GM12878 (cell line): Measurements from ENCODE around the gene CAND1. TPM values are rescaled to one million over a fixed set of nuclear protein-coding genes. Genes with fewer than 3 reads are reported as not detected.

Source experiments
- ATAC-seq: fragments of 200-7000 bp; cut with Tn5 transposase; 3 replicates; pipeline ENCODE4 v1.9.1; 2020; ENCODE audit warnings: mild to moderate bottlenecking, moderate library complexity
- BruUV-seq: library from RNA; stranded (reverse); fragments of 400-500 nt; replicated peaks from 2 replicates; lab custom pipeline; 2021; lab: Mats Ljungman, UMichigan
- CTCF ChIA-PET: fragments of 300-600 bp; sonication (Branson Sonifier 250); formaldehyde crosslinking; extraction: SDS; loops from one replicate; lab custom pipeline; 2021; ENCODE audit warnings: inconsistent platforms; lab: Yijun Ruan, JAX
- POLR2A ChIA-PET: fragments of 350-600 bp; formaldehyde crosslinking; extraction: SDS; loops from one replicate; lab custom pipeline; 2021; ENCODE audit warnings: inconsistent platforms; lab: Charles Lee
- RAD21 ChIA-PET: fragments of 300-600 bp; sonication (Branson Sonifier 250); formaldehyde crosslinking; loops from one replicate; lab custom pipeline; 2023; ENCODE audit warnings: antibody characterized with exemption; ENCODE audit not compliant: unreplicated experiment; lab: Charles Lee
- SMC1A ChIA-PET: fragments of 300-600 bp; sonication (Branson Sonifier 250); formaldehyde crosslinking; loops from one replicate; lab custom pipeline; 2023; ENCODE audit not compliant: unreplicated experiment, uncharacterized antibody; lab: Charles Lee
- DNase-seq: peaks from one replicate; pipeline ENCODE4 v3.0.0-alpha.2; 2011; ENCODE audit warnings: low read depth, low spot score
- FAIRE-seq: peaks from 3 replicates; lab custom pipeline; 2011; peaks lifted over from hg19 to GRCh38; lab: Jason Lieb, UNC
- H2AFZ ChIP-seq: 2 replicates; pipeline ENCODE4 v1.6.0; 2011; ENCODE audit warnings: low read depth, low read length, control low read depth; ENCODE audit not compliant: control insufficient read depth
- H3K27ac ChIP-seq: 2 replicates; pipeline ENCODE4 v1.5.1; 2011; ENCODE audit warnings: control low read depth; ENCODE audit not compliant: control insufficient read depth, insufficient read depth
- H3K27me3 ChIP-seq, 2 experiments: replicated peaks in 1 of 2; 2 replicates each; pipeline versions ENCODE4 v1.6.0 to v1.6.1; 2011; ENCODE audit warnings: low read length in 1 of 2; ENCODE audit not compliant: control insufficient read depth in 2 of 2, insufficient read depth in 2 of 2
- H3K36me3 ChIP-seq, 2 experiments: 2 replicates each; pipeline ENCODE4 v1.5.1; 2011; ENCODE audit warnings: low read length in 1 of 2; ENCODE audit not compliant: control insufficient read depth in 2 of 2, insufficient read depth in 2 of 2
- H3K4me1 ChIP-seq: 2 replicates; pipeline ENCODE4 v1.6.1; 2011; ENCODE audit warnings: mild to moderate bottlenecking, low read length, moderate library complexity, mixed read lengths; ENCODE audit not compliant: control insufficient read depth, insufficient read depth
- H3K4me2 ChIP-seq: 2 replicates; pipeline ENCODE4 v1.6.0; 2011; ENCODE audit warnings: control low read depth; ENCODE audit not compliant: control insufficient read depth, insufficient read depth
- H3K4me3 ChIP-seq: fragments of 200-600 bp; sonication (generic); 2 replicates; pipeline ENCODE4 v1.5.1; 2016
- H3K79me2 ChIP-seq: 2 replicates; pipeline ENCODE4 v1.6.0; 2011; ENCODE audit warnings: low read length; ENCODE audit not compliant: control insufficient read depth, insufficient read depth
- H3K9ac ChIP-seq: 2 replicates; pipeline ENCODE4 v1.8.0; 2011; ENCODE audit warnings: low read length, control low read depth, mixed read lengths; ENCODE audit not compliant: control insufficient read depth, insufficient read depth
- H3K9me3 ChIP-seq: replicated peaks from 3 replicates; pipeline ENCODE4 v1.5.1; 2011; ENCODE audit warnings: mild to moderate bottlenecking, low read length; ENCODE audit not compliant: control insufficient read depth, insufficient read depth
- H4K20me1 ChIP-seq: 2 replicates; pipeline ENCODE4 v1.6.0; 2011; ENCODE audit not compliant: control insufficient read depth, insufficient read depth
- EED ChIP-seq: sonication (generic); IDR thresholded peaks from 2 replicates; pipeline ENCODE4 v1.6.1; 2016; ENCODE audit warnings: antibody characterized with exemption, low read depth
- PKNOX1 ChIP-seq: fragments of 450-650 bp; IDR thresholded peaks from 2 replicates; pipeline ENCODE4 v1.6.1; 2016; ENCODE audit warnings: mild to moderate bottlenecking
- POU2F2 ChIP-seq: IDR thresholded peaks from 3 replicates; pipeline ENCODE4 v1.6.1; 2011; ENCODE audit warnings: low read depth, mild to moderate bottlenecking, low read length, borderline replicate concordance
- RAD51 ChIP-seq: fragments of 450-650 bp; IDR thresholded peaks from 2 replicates; pipeline ENCODE4 v1.6.1; 2016; ENCODE audit warnings: moderate library complexity, mild to moderate bottlenecking, inconsistent platforms
- RELA ChIP-seq: fragments of 450-650 bp; IDR thresholded peaks from 2 replicates; pipeline ENCODE4 v1.8.0; 2014; ENCODE audit warnings: borderline replicate concordance; ENCODE audit not compliant: partially characterized antibody
- SIN3A ChIP-seq: IDR thresholded peaks from 2 replicates; pipeline ENCODE4 v1.6.1; 2012; ENCODE audit warnings: low read depth, low read length, improper control_type of control experiment
- ZBED1 ChIP-seq: IDR thresholded peaks from 2 replicates; pipeline ENCODE4 v1.6.1; 2016; ENCODE audit warnings: borderline replicate concordance
- ZNF622 ChIP-seq: fragments of 450-650 bp; IDR thresholded peaks from 2 replicates; pipeline ENCODE4 v1.6.1; 2017; ENCODE audit warnings: mild to moderate bottlenecking, inconsistent platforms
- WGBS: methylation state at CpG from one replicate; pipeline ENCODE4 v1.1.6; 2016; ENCODE audit warnings: low lambda C conversion rate; ENCODE audit not compliant: insufficient replicate concordance, insufficient coverage; ENCODE audit errors: missing lambda C conversion rate; 5-methylcytosine and 5-hydroxymethylcytosine counted together
- in situ Hi-C: fragments of 300-500 bp; cut with MboI; formaldehyde crosslinking; loops from 9 replicates; pipeline ENCODE4 v1.14.3; 2018; ENCODE audit warnings: mixed read lengths
- intact Hi-C: fragments of 100-400 bp; cut with micrococcal nuclease; formaldehyde crosslinking; loops from one replicate; pipeline ENCODE4 v1.14.2; 2022; ENCODE audit not compliant: unreplicated experiment
- polyA plus RNA-seq, 11 experiments: library from polyadenylated mRNA; depleted of rRNA in 4 of 11; unstranded in 6 of 11; stranded (reverse) in 5 of 11; fragments of >200 nt; fragmentation: Nextera tagmentation in 4 of 11; fragmentation: Illumina TruSeq in 1 of 11; extraction: Ambion mirVana in 4 of 11; extraction: Trizol in 1 of 11; gene quantifications; 1 replicate in 1 of 11; 2 replicates in 10 of 11; pipeline versions ENCODE4 v1.2.1 to v1.2.3, GENCODE V29; 2011 to 2016; ENCODE audit warnings: inconsistent platforms in 2 of 11, missing spikeins in 2 of 11, low read depth in 1 of 11
- total RNA-seq, 4 experiments: library from RNA; depleted of rRNA in 3 of 4; stranded (reverse); fragments of >200 nt in 3 of 4; fragmentation: Illumina TruSeq in 1 of 4; extraction: Trizol in 1 of 4; gene quantifications; 2 replicates each; pipeline versions ENCODE4 v1.2.1 to v1.2.3, GENCODE V29; 2013 to 2021
- TF ChIP-seq, protein P1 (sequence below): IDR thresholded peaks from 2 replicates; pipeline ENCODE4 v1.6.1; 2012; ENCODE audit warnings: low read depth, low read length, improper control_type of control experiment

Gene CAND1
- total and polyA plus RNA-seq, 10 of the 15 experiments (the other 5 are each of a cell fraction or from before 2014, with no cell fraction given), result 34.5 to 213 (median 96.0) TPM

DNA sequence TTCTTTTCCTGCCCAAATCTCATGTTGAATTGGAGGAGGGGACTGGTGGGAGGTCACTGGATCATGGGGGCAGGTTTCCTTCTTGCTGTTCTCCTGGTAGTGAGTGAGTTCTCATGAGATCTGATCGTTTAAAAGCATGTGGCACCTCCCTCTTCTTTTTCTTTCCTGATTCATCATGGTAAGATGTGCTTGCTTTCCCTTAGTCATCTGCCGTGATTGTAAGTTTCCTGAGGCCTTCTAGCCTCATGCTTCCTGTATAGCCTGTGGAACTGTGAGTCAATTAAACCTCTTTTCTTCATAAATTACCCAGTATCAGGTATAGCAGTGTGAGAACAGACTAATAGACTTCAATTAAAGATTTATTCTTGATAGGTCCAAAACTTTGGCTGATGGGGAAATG, 83.5 kb downstream of the CAND1 start:
- H3K36me3 ChIP-seq, result no peaks in the 10 kb centered on the region
- in situ Hi-C loops (no loop called here), intact Hi-C loops (loop anchor here (10.0 kb wide), 1 partner anchor 302 kb away; no protein-coding TSS in a partner anchor)
- no peaks in the 10 kb centered on the region for H4K20me1 ChIP-seq
- H3K4me2 ChIP-seq, result no peak overlapping the region
- no peaks in the 10 kb centered on the region; the same call in 1 of the 3 replicates for H3K9me3 ChIP-seq
- ChIA-PET CTCF (interaction anchor here (7.6 kb wide), 1 partner anchor 588 kb away, joined by 115 read pairs; no protein-coding TSS in a partner anchor), RAD21 (interaction anchor here (1.3 to 6.5 kb wide), 2 partner anchors 9 to 590 kb away, joined by 3 to 63 read pairs; no protein-coding TSS in a partner anchor), POLR2A (no interaction called here), SMC1A (interaction anchor here (0.6 kb wide), 1 partner anchor 658 kb away, joined by 3 read pairs; no protein-coding TSS in a partner anchor)
- no peaks in the 10 kb centered on the region for H3K79me2 ChIP-seq
- WGBS, result 50% methylated on average over 2 of the region's 2 CpGs
- no peaks in the 10 kb centered on the region for H3K27me3 ChIP-seq
- DNase-seq (no peak), ATAC-seq (no peak), FAIRE-seq (no peak)
- H2AFZ ChIP-seq, result no peak overlapping the region
- no peak overlapping the region for H3K4me3 ChIP-seq
- H3K4me1 ChIP-seq, result no peaks in the 10 kb centered on the region
- no TSS peak for BruUV-seq
- H3K9ac ChIP-seq, result no peak overlapping the region
- no peak overlapping the region for H3K27ac ChIP-seq
- TF ChIP-seq ZNF622, result no peak
- no peak for TF ChIP-seq PKNOX1
- TF ChIP-seq RAD51, result no peak
- TF ChIP-seq EED, result no peak
- no peak for TF ChIP-seq ZBED1
- TF ChIP-seq RELA, result no peak
- TF ChIP-seq, protein P1, sequence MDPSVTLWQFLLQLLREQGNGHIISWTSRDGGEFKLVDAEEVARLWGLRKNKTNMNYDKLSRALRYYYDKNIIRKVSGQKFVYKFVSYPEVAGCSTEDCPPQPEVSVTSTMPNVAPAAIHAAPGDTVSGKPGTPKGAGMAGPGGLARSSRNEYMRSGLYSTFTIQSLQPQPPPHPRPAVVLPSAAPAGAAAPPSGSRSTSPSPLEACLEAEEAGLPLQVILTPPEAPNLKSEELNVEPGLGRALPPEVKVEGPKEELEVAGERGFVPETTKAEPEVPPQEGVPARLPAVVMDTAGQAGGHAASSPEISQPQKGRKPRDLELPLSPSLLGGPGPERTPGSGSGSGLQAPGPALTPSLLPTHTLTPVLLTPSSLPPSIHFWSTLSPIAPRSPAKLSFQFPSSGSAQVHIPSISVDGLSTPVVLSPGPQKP, result no peak
- TF ChIP-seq SIN3A, result no peak
- TF ChIP-seq POU2F2, result no peak
